HCT116 (cell line): ENCODE results near the gene SLC25A47. TPM values are rescaled to one million over a fixed set of nuclear protein-coding genes. Genes with fewer than 3 reads are reported as not detected.

ENCODE experiments used
- ATAC-seq: fragments of 200-7000 bp; cut with Tn5 transposase; 2 replicates; pipeline ENCODE4 v1.9.1; 2020; ENCODE audit warnings: mild to moderate bottlenecking, moderate library complexity
- BruUV-seq: library from RNA; stranded (reverse); fragments of 400-500 nt; replicated peaks from 2 replicates; lab custom pipeline; 2021; lab: Mats Ljungman, UMichigan
- CTCF ChIA-PET: fragments of 300-600 bp; sonication (Branson Sonifier 250); formaldehyde crosslinking; loops from one replicate; lab custom pipeline; 2021; ENCODE audit warnings: antibody characterized with exemption; lab: Charles Lee
- POLR2A ChIA-PET: fragments of 300-600, 350-600 bp; sonication (Branson Sonifier 250); formaldehyde crosslinking; loops from one replicate; lab custom pipeline; 2021; ENCODE audit warnings: antibody characterized with exemption; lab: Charles Lee
- RAD21 ChIA-PET, 2 experiments: fragments of 300-600 bp; sonication (Branson Sonifier 250); formaldehyde crosslinking; loops; one replicate each; lab custom pipeline; 2023; ENCODE audit warnings: low total read pairs in 2 of 2; ENCODE audit not compliant: uncharacterized antibody in 2 of 2, unreplicated experiment in 2 of 2, low non-redundant PET in 1 of 2; lab: Charles Lee
- DNase-seq: peaks from one replicate; pipeline ENCODE4 v3.0.0-alpha.2; 2010; ENCODE audit warnings: low read depth, low spot score
- H2AFZ ChIP-seq: fragments of 200-600 bp; shearing (Covaris generic), sonication (generic); 2 replicates; pipeline ENCODE4 v1.6.1; 2017; ENCODE audit warnings: low read depth, mixed run types, mixed read lengths, antibody characterized with exemption, low read length; ENCODE audit not compliant: poor library complexity, severe bottlenecking
- H3K27ac ChIP-seq: 2 replicates; pipeline ENCODE4 v1.5.1; 2012; ENCODE audit warnings: low read depth, low read length
- H3K27me3 ChIP-seq: fragments of 200-600 bp; sonication (generic); 2 replicates; pipeline ENCODE4 v1.6.1; 2016; ENCODE audit warnings: mixed run types, low read length, mixed read lengths; ENCODE audit not compliant: insufficient read depth
- H3K36me3 ChIP-seq, 2 experiments: fragments of 200-500 bp in 1 of 2; fragments of 200-600 bp in 1 of 2; sonication (Bioruptor generic) in 1 of 2; sonication (generic) in 1 of 2; 2 replicates each; pipeline versions ENCODE4 v1.5.1 to v1.6.1; 2014 to 2016; ENCODE audit warnings: low read length in 2 of 2, inconsistent platforms in 1 of 2, mixed read lengths in 1 of 2, mixed run types in 1 of 2; ENCODE audit not compliant: insufficient read depth in 2 of 2, control insufficient read depth in 1 of 2
- H3K4me1 ChIP-seq, 2 experiments: fragments of 200-600 bp in 1 of 2; sonication (generic) in 1 of 2; 2 replicates each; pipeline versions ENCODE4 v1.5.1 to v1.6.1; 2012 to 2017; ENCODE audit warnings: low read length in 2 of 2, inconsistent platforms in 1 of 2, mild to moderate bottlenecking in 1 of 2, mixed read lengths in 1 of 2, mixed run types in 1 of 2, moderate library complexity in 1 of 2; ENCODE audit not compliant: insufficient read depth in 2 of 2, control insufficient read depth in 1 of 2
- H3K4me2 ChIP-seq: fragments of 200-600 bp; sonication (generic); 2 replicates; pipeline ENCODE4 v1.6.1; 2017; ENCODE audit warnings: mixed run types, low read length, mixed read lengths
- H3K4me3 ChIP-seq, 2 experiments: fragments of 200-600 bp in 1 of 2; sonication (generic) in 1 of 2; replicated peaks in 1 of 2; 2 replicates each; pipeline ENCODE4 v1.5.1; 2011 to 2016; ENCODE audit warnings: low read length in 2 of 2, control low read depth in 1 of 2, low read depth in 1 of 2, mild to moderate bottlenecking in 1 of 2, mixed read lengths in 1 of 2, mixed run types in 1 of 2
- H3K79me2 ChIP-seq: fragments of 200-600 bp; sonication (generic); 2 replicates; pipeline ENCODE4 v1.6.1; 2017; ENCODE audit warnings: mild to moderate bottlenecking, mixed run types, low read length, moderate library complexity, mixed read lengths; ENCODE audit not compliant: insufficient read depth
- H3K9ac ChIP-seq: fragments of 200-600 bp; sonication (generic); 2 replicates; pipeline ENCODE4 v1.6.1; 2016; ENCODE audit warnings: low read length, mixed read lengths
- H3K9me2 ChIP-seq: fragments of 200-600 bp; sonication (generic), shearing (Covaris generic); 2 replicates; pipeline ENCODE4 v1.6.1; 2017; ENCODE audit warnings: mixed run types, mild to moderate bottlenecking, moderate library complexity; ENCODE audit not compliant: insufficient read depth
- H3K9me3 ChIP-seq, 2 experiments: fragments of 200-500 bp in 1 of 2; fragments of 200-600 bp in 1 of 2; sonication (Bioruptor generic) in 1 of 2; sonication (generic) in 1 of 2; 2 replicates each; pipeline ENCODE4 v1.6.1; 2014 to 2017; ENCODE audit warnings: low read length in 2 of 2, mixed read lengths in 2 of 2, inconsistent platforms in 1 of 2, low read depth in 1 of 2, mild to moderate bottlenecking in 1 of 2, mixed run types in 1 of 2, moderate library complexity in 1 of 2; ENCODE audit not compliant: control insufficient read depth in 1 of 2, insufficient read depth in 1 of 2
- H4K20me1 ChIP-seq: fragments of 200-600 bp; sonication (generic), shearing (Covaris generic); 2 replicates; pipeline ENCODE4 v1.6.1; 2017; ENCODE audit warnings: mixed run types, mild to moderate bottlenecking, moderate library complexity; ENCODE audit not compliant: insufficient read depth
- ATF3 ChIP-seq: IDR thresholded peaks from 2 replicates; pipeline ENCODE4 v1.6.1; 2012
- CEBPB ChIP-seq: IDR thresholded peaks from 2 replicates; pipeline ENCODE4 v1.6.1; 2012; ENCODE audit warnings: low read depth
- EGR1 ChIP-seq: IDR thresholded peaks from 2 replicates; pipeline ENCODE4 v1.6.1; 2012; ENCODE audit warnings: low read depth
- ELF1 ChIP-seq: IDR thresholded peaks from 2 replicates; pipeline ENCODE4 v1.6.1; 2012; ENCODE audit warnings: low read depth, borderline replicate concordance
- EZH2phosphoT487 ChIP-seq: fragments of 200-600 bp; IDR thresholded peaks from 2 replicates; pipeline ENCODE4 v1.6.1; 2018; ENCODE audit warnings: antibody characterized with exemption, borderline replicate concordance
- MAX ChIP-seq: IDR thresholded peaks from 2 replicates; pipeline ENCODE4 v1.6.1; 2012
- POLR2A ChIP-seq: IDR thresholded peaks from 2 replicates; pipeline ENCODE4 v1.7.0; 2011; ENCODE audit warnings: borderline replicate concordance; ENCODE audit not compliant: insufficient read depth, insufficient read length; ENCODE audit errors: extremely low read depth
- POLR2AphosphoS5 ChIP-seq: IDR thresholded peaks from 2 replicates; pipeline ENCODE4 v1.6.1; 2011; ENCODE audit warnings: mild to moderate bottlenecking, low read depth, low read length, moderate library complexity
- REST ChIP-seq: IDR thresholded peaks from 2 replicates; pipeline ENCODE4 v1.6.1; 2012; ENCODE audit warnings: low read depth
- SIN3A ChIP-seq: IDR thresholded peaks from 2 replicates; pipeline ENCODE4 v1.6.1; 2012; ENCODE audit warnings: low read depth
- SP1 ChIP-seq: IDR thresholded peaks from 2 replicates; pipeline ENCODE4 v1.6.1; 2012; ENCODE audit warnings: low read depth
- SRF ChIP-seq: IDR thresholded peaks from 2 replicates; pipeline ENCODE4 v1.6.1; 2012; ENCODE audit warnings: low read depth
- TCF7L2 ChIP-seq: IDR thresholded peaks from 2 replicates; pipeline ENCODE4 v1.7.0; 2011; ENCODE audit warnings: borderline replicate concordance, inconsistent platforms; ENCODE audit not compliant: insufficient read depth, insufficient read length; ENCODE audit errors: extremely low read depth
- YY1 ChIP-seq: IDR thresholded peaks from 2 replicates; pipeline ENCODE4 v1.6.1; 2011; ENCODE audit warnings: low read length, low read depth, moderate library complexity, mild to moderate bottlenecking; ENCODE audit not compliant: insufficient replicate concordance; ENCODE audit errors: extremely low read depth
- ZBTB33 ChIP-seq: IDR thresholded peaks from 2 replicates; pipeline ENCODE4 v1.6.1; 2011; ENCODE audit warnings: mild to moderate bottlenecking, low read length, moderate library complexity; ENCODE audit not compliant: insufficient replicate concordance; ENCODE audit errors: extremely low read depth
- ZFX ChIP-seq: fragments of 450-650 bp; IDR thresholded peaks from 2 replicates; pipeline ENCODE4 v1.6.1; 2017
- ZNF274 ChIP-seq: fragments of 200-500 bp; sonication (Bioruptor generic); IDR thresholded peaks from 2 replicates; pipeline ENCODE4 v1.6.1; 2014; ENCODE audit warnings: mild to moderate bottlenecking, low read depth, low read length, inconsistent platforms
- intact Hi-C: fragments of 100-400 bp; cut with micrococcal nuclease; formaldehyde crosslinking; loops from 2 replicates; pipeline ENCODE4 v1.10.0; 2022
- total RNA-seq: library from RNA; stranded (reverse); gene quantifications from one replicate; pipeline ENCODE4 v1.2.1, GENCODE V29; 2021; ENCODE audit not compliant: unreplicated experiment

SLC25A47 gene
- total RNA-seq, 1 experiment from 2014 or later: 0.17 TPM

DNA sequence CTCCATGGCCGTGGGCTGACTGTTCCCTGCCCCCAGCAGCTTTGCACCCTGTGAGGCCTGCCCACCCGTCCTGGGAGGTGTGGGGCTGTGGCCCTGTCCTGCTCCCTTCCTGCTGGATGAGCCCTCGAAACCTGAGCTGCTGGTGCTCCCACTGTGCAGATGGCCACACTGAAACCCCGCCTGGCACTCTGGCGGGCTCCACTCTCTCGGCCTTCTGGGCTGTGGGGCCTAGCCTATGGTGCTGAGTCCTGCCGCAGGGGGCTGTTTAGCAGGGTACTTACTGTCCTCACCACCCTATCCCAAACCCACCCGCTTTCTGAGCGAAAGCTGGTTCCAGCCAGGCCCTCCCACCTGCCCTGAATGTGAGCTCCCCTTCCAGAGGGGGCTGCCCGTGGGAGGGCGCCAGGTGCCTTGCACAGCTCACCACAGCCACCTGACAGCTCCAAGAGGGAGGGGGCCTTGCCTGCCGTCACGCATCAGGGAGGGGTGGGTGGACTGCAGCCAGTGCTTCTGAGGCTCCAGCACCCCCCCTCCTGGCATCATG, 7.3 kb downstream of the SLC25A47 start:
- H3K4me2 ChIP-seq: no peak overlapping the region
- no peak overlapping the region for H2AFZ ChIP-seq
- H3K9me3 ChIP-seq: no peaks in the 10 kb centered on the region
- TF ChIP-seq ELF1: no peak
- no peak for TF ChIP-seq ATF3
- TF ChIP-seq ZBTB33: no peak
- TF ChIP-seq REST: no peak
- TF ChIP-seq TCF7L2: no peak
- TF ChIP-seq YY1: no peak
- TF ChIP-seq SP1: no peak
- no peak for TF ChIP-seq CEBPB
- TF ChIP-seq POLR2AphosphoS5: no peak
- TF ChIP-seq EZH2phosphoT487: no peak
- TF ChIP-seq ZNF274: no peak
- no peak for TF ChIP-seq SIN3A
- no peak for TF ChIP-seq SRF
- no peak for TF ChIP-seq POLR2A
- TF ChIP-seq ZFX: no peak
- no peak for TF ChIP-seq EGR1
- TF ChIP-seq MAX: no peak
- CTCF ChIA-PET: no interaction called here
- RAD21 ChIA-PET: no interaction called here
- intact Hi-C loops: no loop called here
- DNase-seq: no peak
- no peak overlapping the region for H3K9ac ChIP-seq
- no peak for ATAC-seq
- no peak overlapping the region for H3K27ac ChIP-seq
- no peaks in the 10 kb centered on the region for H3K79me2 ChIP-seq
- no peak overlapping the region for H3K4me3 ChIP-seq
- no peaks in the 10 kb centered on the region for H3K27me3 ChIP-seq
- H3K9me2 ChIP-seq: no peaks in the 10 kb centered on the region
- POLR2A ChIA-PET: no interaction called here
- no peaks in the 10 kb centered on the region for H4K20me1 ChIP-seq
- BruUV-seq: no TSS peak
- H3K4me1 ChIP-seq: no peaks in the 10 kb centered on the region
- H3K36me3 ChIP-seq: no peaks in the 10 kb centered on the region
